ENCODE data around the gene SYTL4. TPM values are rescaled to one million over a fixed set of nuclear protein-coding genes. Genes with fewer than 3 reads are reported as not detected.

The SYTL4 gene
- total and polyA plus RNA-seq, 2 experiments from 2014 or later: 0.28 TPM; not detected in 1

DNA sequence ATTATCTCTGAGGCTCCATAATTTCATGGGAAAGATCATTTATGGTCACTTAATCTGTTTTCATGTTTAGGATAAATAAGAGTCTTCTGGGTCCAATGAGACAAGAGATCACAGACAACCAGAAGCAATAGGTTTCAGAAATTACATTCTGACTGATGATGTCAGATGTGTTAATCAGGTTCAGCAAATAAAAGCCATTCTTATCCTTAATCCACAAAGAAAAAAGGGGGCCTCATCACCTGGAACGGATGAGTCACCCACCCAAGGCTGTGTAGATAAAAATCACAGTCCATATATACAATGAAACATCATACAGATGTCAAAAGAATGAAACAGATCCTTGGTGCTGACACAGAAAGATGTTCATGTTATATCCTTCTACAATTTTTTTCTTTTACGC lies 36.6 kb downstream of the SYTL4 start (continued):
- TF ChIP-seq, protein P1, sequence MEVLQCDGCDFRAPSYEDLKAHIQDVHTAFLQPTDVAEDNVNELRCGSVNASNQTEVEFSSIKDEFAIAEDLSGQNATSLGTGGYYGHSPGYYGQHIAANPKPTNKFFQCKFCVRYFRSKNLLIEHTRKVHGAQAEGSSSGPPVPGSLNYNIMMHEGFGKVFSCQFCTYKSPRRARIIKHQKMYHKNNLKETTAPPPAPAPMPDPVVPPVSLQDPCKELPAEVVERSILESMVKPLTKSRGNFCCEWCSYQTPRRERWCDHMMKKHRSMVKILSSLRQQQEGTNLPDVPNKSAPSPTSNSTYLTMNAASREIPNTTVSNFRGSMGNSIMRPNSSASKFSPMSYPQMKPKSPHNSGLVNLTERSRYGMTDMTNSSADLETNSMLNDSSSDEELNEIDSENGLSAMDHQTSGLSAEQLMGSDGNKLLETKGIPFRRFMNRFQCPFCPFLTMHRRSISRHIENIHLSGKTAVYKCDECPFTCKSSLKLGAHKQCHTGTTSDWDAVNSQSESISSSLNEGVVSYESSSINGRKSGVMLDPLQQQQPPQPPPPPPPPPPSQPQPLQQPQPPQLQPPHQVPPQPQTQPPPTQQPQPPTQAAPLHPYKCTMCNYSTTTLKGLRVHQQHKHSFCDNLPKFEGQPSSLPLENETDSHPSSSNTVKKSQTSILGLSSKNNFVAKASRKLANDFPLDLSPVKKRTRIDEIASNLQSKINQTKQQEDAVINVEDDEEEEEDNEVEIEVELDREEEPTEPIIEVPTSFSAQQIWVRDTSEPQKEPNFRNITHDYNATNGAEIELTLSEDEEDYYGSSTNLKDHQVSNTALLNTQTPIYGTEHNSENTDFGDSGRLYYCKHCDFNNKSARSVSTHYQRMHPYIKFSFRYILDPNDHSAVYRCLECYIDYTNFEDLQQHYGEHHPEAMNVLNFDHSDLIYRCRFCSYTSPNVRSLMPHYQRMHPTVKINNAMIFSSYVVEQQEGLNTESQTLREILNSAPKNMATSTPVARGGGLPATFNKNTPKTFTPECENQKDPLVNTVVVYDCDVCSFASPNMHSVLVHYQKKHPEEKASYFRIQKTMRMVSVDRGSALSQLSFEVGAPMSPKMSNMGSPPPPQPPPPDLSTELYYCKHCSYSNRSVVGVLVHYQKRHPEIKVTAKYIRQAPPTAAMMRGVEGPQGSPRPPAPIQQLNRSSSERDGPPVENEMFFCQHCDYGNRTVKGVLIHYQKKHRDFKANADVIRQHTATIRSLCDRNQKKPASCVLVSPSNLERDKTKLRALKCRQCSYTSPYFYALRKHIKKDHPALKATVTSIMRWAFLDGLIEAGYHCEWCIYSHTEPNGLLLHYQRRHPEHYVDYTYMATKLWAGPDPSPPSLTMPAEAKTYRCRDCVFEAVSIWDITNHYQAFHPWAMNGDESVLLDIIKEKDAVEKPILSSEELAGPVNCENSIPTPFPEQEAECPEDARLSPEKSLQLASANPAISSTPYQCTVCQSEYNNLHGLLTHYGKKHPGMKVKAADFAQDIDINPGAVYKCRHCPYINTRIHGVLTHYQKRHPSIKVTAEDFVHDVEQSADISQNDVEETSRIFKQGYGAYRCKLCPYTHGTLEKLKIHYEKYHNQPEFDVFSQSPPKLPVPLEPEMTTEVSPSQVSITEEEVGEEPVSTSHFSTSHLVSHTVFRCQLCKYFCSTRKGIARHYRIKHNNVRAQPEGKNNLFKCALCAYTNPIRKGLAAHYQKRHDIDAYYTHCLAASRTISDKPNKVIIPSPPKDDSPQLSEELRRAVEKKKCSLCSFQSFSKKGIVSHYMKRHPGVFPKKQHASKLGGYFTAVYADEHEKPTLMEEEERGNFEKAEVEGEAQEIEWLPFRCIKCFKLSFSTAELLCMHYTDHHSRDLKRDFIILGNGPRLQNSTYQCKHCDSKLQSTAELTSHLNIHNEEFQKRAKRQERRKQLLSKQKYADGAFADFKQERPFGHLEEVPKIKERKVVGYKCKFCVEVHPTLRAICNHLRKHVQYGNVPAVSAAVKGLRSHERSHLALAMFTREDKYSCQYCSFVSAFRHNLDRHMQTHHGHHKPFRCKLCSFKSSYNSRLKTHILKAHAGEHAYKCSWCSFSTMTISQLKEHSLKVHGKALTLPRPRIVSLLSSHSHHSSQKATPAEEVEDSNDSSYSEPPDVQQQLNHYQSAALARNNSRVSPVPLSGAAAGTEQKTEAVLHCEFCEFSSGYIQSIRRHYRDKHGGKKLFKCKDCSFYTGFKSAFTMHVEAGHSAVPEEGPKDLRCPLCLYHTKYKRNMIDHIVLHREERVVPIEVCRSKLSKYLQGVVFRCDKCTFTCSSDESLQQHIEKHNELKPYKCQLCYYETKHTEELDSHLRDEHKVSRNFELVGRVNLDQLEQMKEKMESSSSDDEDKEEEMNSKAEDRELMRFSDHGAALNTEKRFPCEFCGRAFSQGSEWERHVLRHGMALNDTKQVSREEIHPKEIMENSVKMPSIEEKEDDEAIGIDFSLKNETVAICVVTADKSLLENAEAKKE (CRISPR knock-in tag; IDR thresholded peaks at IDR 0.05): no peak
- TF ChIP-seq POLR2AphosphoS5 (IDR thresholded peaks at IDR 0.05; ENCODE audit: low read depth) (no peak), ZNF114 (CRISPR knock-in tag; IDR thresholded peaks at IDR 0.05) (no peak), JUNB (IDR thresholded peaks at IDR 0.05; ENCODE audit: unreplicated experiment) (no peak), NANOG (IDR thresholded peaks at IDR 0.05; ENCODE audit: borderline replicate concordance) (no peak)
- TF ChIP-seq, protein P2, sequence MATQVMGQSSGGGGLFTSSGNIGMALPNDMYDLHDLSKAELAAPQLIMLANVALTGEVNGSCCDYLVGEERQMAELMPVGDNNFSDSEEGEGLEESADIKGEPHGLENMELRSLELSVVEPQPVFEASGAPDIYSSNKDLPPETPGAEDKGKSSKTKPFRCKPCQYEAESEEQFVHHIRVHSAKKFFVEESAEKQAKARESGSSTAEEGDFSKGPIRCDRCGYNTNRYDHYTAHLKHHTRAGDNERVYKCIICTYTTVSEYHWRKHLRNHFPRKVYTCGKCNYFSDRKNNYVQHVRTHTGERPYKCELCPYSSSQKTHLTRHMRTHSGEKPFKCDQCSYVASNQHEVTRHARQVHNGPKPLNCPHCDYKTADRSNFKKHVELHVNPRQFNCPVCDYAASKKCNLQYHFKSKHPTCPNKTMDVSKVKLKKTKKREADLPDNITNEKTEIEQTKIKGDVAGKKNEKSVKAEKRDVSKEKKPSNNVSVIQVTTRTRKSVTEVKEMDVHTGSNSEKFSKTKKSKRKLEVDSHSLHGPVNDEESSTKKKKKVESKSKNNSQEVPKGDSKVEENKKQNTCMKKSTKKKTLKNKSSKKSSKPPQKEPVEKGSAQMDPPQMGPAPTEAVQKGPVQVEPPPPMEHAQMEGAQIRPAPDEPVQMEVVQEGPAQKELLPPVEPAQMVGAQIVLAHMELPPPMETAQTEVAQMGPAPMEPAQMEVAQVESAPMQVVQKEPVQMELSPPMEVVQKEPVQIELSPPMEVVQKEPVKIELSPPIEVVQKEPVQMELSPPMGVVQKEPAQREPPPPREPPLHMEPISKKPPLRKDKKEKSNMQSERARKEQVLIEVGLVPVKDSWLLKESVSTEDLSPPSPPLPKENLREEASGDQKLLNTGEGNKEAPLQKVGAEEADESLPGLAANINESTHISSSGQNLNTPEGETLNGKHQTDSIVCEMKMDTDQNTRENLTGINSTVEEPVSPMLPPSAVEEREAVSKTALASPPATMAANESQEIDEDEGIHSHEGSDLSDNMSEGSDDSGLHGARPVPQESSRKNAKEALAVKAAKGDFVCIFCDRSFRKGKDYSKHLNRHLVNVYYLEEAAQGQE (IDR thresholded peaks at IDR 0.05; ENCODE audit: unreplicated experiment): no peak

DNA sequence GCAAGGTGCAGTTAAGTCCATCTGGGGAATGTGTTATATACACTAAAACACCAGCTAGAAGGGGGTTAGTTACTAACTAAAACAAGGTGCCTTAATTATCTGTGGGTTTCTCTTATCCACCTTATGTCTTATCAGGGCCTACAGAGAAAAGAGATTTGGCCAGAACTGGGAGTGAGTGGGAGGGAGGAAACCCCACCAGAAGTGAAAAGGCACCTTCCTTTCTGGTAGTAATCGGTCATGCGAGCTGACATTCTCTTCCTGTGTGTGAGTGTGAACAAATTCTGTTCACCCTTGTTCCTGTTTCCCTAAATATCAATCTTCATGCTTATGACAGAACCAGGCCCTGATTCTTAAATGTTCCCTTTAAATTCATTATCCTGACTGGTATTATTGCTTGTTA lies 44.4 kb downstream of the SYTL4 start:
- no peaks in the 10 kb centered on the region for H3K9me3 Mint-ChIP-seq
- DNase-seq (ENCODE audit: low spot score): no peak
- H3K4me1 Mint-ChIP-seq: no peaks in the 10 kb centered on the region
- TF ChIP-seq CREB1 (CRISPR knock-in tag; IDR thresholded peaks at IDR 0.05; ENCODE audit: low read depth) (no peak), EZH2phosphoT487 (IDR thresholded peaks at IDR 0.05; ENCODE audit: unreplicated experiment) (no peak), JUNB (IDR thresholded peaks at IDR 0.05; ENCODE audit: unreplicated experiment) (no peak), STAT1 (IDR thresholded peaks at IDR 0.05; ENCODE audit: unreplicated experiment) (no peak), NANOG (IDR thresholded peaks at IDR 0.05; ENCODE audit: borderline replicate concordance) (no peak), POLR2AphosphoS5 (IDR thresholded peaks at IDR 0.05; ENCODE audit: low read depth) (no peak)
- TF ChIP-seq, protein P3, sequence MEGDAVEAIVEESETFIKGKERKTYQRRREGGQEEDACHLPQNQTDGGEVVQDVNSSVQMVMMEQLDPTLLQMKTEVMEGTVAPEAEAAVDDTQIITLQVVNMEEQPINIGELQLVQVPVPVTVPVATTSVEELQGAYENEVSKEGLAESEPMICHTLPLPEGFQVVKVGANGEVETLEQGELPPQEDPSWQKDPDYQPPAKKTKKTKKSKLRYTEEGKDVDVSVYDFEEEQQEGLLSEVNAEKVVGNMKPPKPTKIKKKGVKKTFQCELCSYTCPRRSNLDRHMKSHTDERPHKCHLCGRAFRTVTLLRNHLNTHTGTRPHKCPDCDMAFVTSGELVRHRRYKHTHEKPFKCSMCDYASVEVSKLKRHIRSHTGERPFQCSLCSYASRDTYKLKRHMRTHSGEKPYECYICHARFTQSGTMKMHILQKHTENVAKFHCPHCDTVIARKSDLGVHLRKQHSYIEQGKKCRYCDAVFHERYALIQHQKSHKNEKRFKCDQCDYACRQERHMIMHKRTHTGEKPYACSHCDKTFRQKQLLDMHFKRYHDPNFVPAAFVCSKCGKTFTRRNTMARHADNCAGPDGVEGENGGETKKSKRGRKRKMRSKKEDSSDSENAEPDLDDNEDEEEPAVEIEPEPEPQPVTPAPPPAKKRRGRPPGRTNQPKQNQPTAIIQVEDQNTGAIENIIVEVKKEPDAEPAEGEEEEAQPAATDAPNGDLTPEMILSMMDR (conservative IDR thresholded peaks at IDR 0.05; ENCODE audit: low read depth in 2 of 2): no peak
- TF ChIP-seq, protein P2 (IDR thresholded peaks at IDR 0.05; ENCODE audit: unreplicated experiment): no peak

More for the DNA sequence above, 44.4 kb downstream of the SYTL4 start:
- Histone ChIP-seq H3K4me3 (no peak overlapping the region), H3K4me1 (ENCODE audit: insufficient read depth) (no peaks in the 10 kb centered on the region), H3K9me2 (ENCODE audit: insufficient read depth) (no peaks in the 10 kb centered on the region), H3K79me2 (replicated peaks; ENCODE audit: insufficient read depth) (no peaks in the 10 kb centered on the region), H3K4me2 (no peak overlapping the region), H3K36me3 (ENCODE audit: insufficient read depth) (no peaks in the 10 kb centered on the region), H2AFZ (no peak overlapping the region), H4K20me1 (replicated peaks; ENCODE audit: insufficient read depth) (no peaks in the 10 kb centered on the region), H3K27me3 (ENCODE audit: insufficient read depth) (no peaks in the 10 kb centered on the region), H3K27ac (ENCODE audit: low read depth) (no peak overlapping the region), H3F3A (replicated peaks; ENCODE audit: low read depth) (no peaks in the 10 kb centered on the region)
- Mint-ChIP-seq H3K4me3 (no peak overlapping the region), H3K27ac (no peak overlapping the region), H3K27me3 (ENCODE audit: insufficient read depth, low read depth, poor library complexity) (peaks cover 2% of the 10 kb centered on the region), H3K36me3 (ENCODE audit: low read depth) (no peaks in the 10 kb centered on the region)
- no peak for ATAC-seq
